Chondrocyte (in vitro differentiated cells): ENCODE results near the gene PPFIBP2. TPM values are rescaled to one million over a fixed set of nuclear protein-coding genes. Genes with fewer than 3 reads are reported as not detected.

Source experiments
- DNase-seq: peaks from one replicate; pipeline ENCODE4 v3.0.0; 2021; ENCODE audit warnings: mixed read lengths, low spot score
- H3K27ac Mint-ChIP-seq: one replicate; pipeline ENCODE4 v1.8.0; 2021; ENCODE audit warnings: mild to moderate bottlenecking, moderate library complexity, mixed read lengths; ENCODE audit not compliant: unreplicated experiment
- H3K27me3 Mint-ChIP-seq: 2 replicates; pipeline ENCODE4 v1.8.0; 2021; ENCODE audit warnings: low read depth, mixed read lengths
- H3K36me3 Mint-ChIP-seq: 2 replicates; pipeline ENCODE4 v1.8.0; 2021; ENCODE audit warnings: low read depth, mixed read lengths
- H3K4me1 Mint-ChIP-seq: 2 replicates; pipeline ENCODE4 v1.8.0; 2021; ENCODE audit warnings: low read depth, mild to moderate bottlenecking, mixed read lengths
- H3K4me3 Mint-ChIP-seq: one replicate; pipeline ENCODE4 v1.8.0; 2021; ENCODE audit warnings: mild to moderate bottlenecking, moderate library complexity, mixed read lengths; ENCODE audit not compliant: unreplicated experiment
- H3K9me3 Mint-ChIP-seq: 2 replicates; pipeline ENCODE4 v1.8.0; 2021; ENCODE audit warnings: low read depth, mixed read lengths
- total RNA-seq: library from RNA; stranded (reverse); gene quantifications from 3 replicates; pipeline ENCODE4 v1.2.1, GENCODE V29; 2021
- TF ChIP-seq, protein P1 (sequence below): fragments of 200-600 bp; sonication (generic); IDR thresholded peaks from 2 replicates; pipeline ENCODE4 v1.5.0; 2021; ENCODE audit warnings: antibody characterized with exemption, mild to moderate bottlenecking, moderate library complexity

Gene PPFIBP2
- total RNA-seq, 1 donor from 2014 or later, result 90.8 TPM

DNA sequence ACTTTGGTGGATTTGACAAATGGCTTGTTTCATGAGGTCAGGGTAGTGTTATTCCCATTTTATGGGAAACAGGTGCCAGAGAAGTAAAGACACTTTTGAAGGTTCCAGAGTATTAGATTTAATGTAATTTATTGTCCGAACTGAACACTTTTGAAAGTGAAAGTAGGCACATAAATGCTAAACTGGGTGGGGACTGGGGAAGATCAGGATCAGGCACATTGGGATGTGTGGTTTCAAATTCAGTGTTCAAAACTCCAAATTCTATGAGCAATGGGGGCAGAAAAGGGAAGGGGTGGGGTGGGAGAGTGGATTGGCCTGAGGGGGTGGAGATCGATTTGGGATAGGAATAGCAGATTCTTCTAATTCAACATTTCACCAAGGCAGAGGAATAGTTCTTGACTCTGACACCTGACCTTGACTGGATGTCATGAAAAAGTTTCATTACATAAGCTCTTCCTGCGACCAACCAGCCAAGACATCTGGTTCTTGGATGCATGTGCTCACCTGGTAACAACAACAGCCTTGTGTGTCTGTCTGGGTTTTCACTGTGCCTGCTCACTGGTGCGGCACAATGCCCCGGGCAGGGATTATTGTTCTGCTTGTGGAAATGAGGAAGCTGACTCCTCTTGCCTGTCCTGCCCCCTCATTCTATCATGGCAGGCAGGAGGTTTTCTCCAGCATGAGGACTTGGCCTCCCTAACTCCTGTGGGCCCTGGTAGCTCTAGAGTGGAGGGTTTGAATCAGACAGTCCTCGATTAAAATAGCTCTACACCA is 10.8 kb downstream of the PPFIBP2 start:
- no peak for DNase-seq
- Mint-ChIP-seq H3K27me3 (peaks cover 2% of the 10 kb centered on the region), H3K27ac (no peak overlapping the region), H3K4me3 (no peak overlapping the region), H3K36me3 (no peaks in the 10 kb centered on the region), H3K9me3 (no peaks in the 10 kb centered on the region), H3K4me1 (no peaks in the 10 kb centered on the region)
- TF ChIP-seq, protein P1, sequence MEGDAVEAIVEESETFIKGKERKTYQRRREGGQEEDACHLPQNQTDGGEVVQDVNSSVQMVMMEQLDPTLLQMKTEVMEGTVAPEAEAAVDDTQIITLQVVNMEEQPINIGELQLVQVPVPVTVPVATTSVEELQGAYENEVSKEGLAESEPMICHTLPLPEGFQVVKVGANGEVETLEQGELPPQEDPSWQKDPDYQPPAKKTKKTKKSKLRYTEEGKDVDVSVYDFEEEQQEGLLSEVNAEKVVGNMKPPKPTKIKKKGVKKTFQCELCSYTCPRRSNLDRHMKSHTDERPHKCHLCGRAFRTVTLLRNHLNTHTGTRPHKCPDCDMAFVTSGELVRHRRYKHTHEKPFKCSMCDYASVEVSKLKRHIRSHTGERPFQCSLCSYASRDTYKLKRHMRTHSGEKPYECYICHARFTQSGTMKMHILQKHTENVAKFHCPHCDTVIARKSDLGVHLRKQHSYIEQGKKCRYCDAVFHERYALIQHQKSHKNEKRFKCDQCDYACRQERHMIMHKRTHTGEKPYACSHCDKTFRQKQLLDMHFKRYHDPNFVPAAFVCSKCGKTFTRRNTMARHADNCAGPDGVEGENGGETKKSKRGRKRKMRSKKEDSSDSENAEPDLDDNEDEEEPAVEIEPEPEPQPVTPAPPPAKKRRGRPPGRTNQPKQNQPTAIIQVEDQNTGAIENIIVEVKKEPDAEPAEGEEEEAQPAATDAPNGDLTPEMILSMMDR, result no peak

DNA sequence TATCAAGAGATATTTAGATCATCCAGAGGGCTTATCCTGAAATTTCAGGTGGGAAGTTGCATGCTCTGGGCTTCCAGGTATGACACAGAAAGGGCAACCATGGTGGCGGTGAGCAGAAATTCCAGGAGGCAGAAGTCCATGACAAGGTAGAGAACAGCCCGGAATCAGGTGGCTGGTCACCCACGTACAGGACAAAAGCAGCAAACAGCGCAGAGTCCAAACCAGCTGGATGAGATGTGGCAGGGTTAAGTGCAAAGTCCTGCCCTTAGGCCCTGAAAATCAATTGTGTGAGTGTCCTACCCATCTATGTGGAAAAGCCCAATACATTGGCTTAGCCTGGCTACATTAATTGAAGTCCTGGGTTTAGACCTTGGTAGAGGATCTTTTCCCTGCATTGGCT is 11.6 kb downstream of the PPFIBP2 start:
- no peak overlapping the region for H3K27ac Mint-ChIP-seq

DNA sequence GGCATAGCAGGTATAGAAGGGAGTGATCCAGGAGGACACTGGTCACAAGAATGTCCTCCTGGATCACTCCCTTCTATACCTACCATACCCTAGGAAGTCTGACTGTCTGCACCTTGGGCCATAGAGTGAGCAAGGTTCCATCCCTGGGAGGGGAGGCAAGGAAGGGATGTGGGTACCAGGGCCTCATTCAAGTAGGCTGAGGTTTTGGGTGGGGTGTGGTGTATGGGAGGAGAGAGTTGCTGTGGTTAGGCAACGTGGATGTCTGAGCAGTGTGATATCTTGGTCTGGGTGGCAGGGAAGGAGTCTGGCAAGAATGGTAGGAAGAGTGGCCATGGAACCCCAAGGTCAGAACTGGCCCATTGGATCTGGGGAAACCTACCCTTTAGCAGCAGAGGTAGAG is 13.2 kb downstream of the PPFIBP2 start:
- Mint-ChIP-seq H3K9me3 (no peaks in the 10 kb centered on the region), H3K27ac (no peak overlapping the region), H3K27me3 (peaks cover 2% of the 10 kb centered on the region), H3K4me3 (no peak overlapping the region), H3K4me1 (no peaks in the 10 kb centered on the region), H3K36me3 (no peaks in the 10 kb centered on the region)
- DNase-seq, result no peak
- TF ChIP-seq, protein P1, result no peak

More for the DNA sequence above, 11.6 kb downstream of the PPFIBP2 start:
- Mint-ChIP-seq H3K27me3 (peaks cover 2% of the 10 kb centered on the region), H3K4me1 (no peaks in the 10 kb centered on the region), H3K36me3 (no peaks in the 10 kb centered on the region), H3K9me3 (no peaks in the 10 kb centered on the region), H3K4me3 (no peak overlapping the region)
- DNase-seq, result no peak
- TF ChIP-seq, protein P1, result no peak

DNA sequence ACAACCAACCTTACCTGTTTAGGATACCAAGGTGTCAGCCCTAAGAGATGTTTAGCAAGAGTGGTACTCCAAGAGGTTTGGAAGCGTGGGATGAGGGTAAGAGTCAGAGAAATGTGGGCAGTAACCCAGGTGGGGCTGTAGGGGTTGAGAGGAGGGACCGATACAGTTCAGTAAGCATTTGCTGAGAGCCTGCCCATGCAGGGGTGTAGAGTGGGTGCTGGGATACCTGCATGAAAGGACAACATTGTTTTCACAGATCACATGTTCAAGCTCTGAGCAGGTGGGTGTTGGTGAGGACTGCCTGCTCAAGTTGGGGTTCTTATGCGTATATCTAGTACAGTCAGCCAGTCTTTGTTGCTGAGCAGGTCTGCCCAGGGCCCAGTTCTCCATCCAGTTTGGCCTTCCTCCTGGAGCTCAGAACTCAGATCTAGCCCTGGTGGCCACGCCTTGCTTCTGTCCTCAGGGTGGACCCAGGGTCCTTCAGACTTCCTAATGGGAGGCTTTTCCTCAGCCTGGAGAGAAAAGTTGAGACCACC is 14.8 kb downstream of the PPFIBP2 start:
- Mint-ChIP-seq H3K4me1 (no peaks in the 10 kb centered on the region), H3K27ac (no peak overlapping the region), H3K27me3 (peaks cover 2% of the 10 kb centered on the region), H3K36me3 (no peaks in the 10 kb centered on the region), H3K9me3 (no peaks in the 10 kb centered on the region), H3K4me3 (no peak overlapping the region)
- TF ChIP-seq, protein P1, result no peak
- DNase-seq, result no peak

DNA sequence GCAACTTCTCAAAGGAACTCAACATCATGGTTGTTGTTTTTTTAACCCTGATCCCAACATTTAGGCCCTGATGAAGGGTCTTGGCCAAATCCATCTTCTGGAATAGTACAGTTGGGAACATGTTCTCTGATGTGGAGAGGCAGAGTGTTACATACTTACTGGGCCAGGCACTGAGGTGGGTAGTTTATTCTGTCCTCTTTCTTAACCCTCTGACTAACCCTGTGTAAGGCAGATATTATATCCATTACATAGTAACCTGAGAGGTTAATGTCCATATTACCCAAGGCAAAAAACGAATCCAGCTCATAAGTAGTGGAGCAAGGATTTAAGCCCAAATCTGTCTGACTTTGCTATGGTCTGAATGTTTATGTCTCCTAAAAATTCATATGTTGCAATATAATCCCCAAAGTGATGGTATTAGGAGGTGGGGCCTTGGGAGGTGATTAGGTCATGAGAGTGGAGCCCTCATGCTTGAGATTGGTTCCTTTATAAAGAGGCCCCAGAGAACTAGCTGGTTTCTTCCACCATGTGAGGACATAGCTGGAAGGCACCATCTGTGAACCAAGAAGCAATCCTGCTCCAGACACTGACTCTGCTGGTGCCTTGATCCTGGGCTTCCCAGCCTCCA is 16.3 kb downstream of the PPFIBP2 start:
- no peaks in the 10 kb centered on the region for H3K4me1 Mint-ChIP-seq
- DNase-seq, result no peak
- TF ChIP-seq, protein P1, result no peak
- H3K27me3 Mint-ChIP-seq, result peaks cover 2% of the 10 kb centered on the region
- no peaks in the 10 kb centered on the region for H3K36me3 Mint-ChIP-seq
- no peak overlapping the region for H3K4me3 Mint-ChIP-seq
- no peak overlapping the region for H3K27ac Mint-ChIP-seq
- H3K9me3 Mint-ChIP-seq, result no peaks in the 10 kb centered on the region
